GM12874 (cell line): ENCODE results near the gene RNF121.

Source experiments
- TF ChIP-seq, protein P1 (sequence below): IDR thresholded peaks from 2 replicates; pipeline ENCODE4 v1.5.1; 2011; ENCODE audit warnings: low read depth, mild to moderate bottlenecking, control low read depth, low read length, moderate library complexity; ENCODE audit not compliant: insufficient read depth

Gene RNF121

DNA sequence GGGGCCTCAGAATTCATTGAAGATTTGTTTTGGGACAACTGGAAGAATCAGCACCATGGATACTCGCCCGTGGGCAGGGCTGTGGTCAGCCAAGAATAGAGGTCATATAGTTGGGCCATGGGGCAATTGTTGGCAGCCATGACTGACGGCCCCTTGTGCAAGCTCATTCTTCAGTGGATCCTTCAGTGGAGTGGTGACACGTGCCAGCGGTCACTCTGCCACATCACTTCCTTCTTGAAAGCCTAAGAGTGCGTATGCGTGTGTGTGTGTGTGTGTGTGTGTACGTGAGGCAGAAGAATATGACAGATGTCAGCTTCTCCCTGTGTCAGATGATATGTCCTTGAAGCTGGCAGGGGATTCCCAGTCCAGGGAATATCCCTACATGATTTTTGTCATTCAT, 68.1 kb downstream of the RNF121 start:
- TF ChIP-seq, protein P1, sequence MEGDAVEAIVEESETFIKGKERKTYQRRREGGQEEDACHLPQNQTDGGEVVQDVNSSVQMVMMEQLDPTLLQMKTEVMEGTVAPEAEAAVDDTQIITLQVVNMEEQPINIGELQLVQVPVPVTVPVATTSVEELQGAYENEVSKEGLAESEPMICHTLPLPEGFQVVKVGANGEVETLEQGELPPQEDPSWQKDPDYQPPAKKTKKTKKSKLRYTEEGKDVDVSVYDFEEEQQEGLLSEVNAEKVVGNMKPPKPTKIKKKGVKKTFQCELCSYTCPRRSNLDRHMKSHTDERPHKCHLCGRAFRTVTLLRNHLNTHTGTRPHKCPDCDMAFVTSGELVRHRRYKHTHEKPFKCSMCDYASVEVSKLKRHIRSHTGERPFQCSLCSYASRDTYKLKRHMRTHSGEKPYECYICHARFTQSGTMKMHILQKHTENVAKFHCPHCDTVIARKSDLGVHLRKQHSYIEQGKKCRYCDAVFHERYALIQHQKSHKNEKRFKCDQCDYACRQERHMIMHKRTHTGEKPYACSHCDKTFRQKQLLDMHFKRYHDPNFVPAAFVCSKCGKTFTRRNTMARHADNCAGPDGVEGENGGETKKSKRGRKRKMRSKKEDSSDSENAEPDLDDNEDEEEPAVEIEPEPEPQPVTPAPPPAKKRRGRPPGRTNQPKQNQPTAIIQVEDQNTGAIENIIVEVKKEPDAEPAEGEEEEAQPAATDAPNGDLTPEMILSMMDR, result no peak

DNA sequence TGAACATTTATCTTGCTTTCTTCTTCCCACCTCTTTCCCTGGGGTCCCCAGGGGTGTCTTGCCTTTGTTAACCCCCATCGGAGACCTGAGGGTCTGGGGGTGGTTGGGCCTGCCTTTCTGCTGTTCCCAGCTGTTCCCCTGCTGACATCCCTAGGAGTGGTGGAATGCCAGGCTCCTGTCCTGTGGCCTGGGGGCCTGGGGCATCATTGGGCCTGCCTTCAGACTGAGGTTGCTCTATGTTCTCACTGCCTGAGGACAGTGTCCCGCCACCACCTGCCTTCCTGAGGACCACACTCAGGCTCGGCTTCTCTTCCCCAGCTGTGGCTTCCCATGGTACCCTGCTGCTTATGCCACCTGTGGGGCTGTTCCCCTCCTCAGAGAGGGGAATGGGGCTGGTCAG, 68.7 kb downstream of the RNF121 start:
- TF ChIP-seq, protein P1, result no peak

DNA sequence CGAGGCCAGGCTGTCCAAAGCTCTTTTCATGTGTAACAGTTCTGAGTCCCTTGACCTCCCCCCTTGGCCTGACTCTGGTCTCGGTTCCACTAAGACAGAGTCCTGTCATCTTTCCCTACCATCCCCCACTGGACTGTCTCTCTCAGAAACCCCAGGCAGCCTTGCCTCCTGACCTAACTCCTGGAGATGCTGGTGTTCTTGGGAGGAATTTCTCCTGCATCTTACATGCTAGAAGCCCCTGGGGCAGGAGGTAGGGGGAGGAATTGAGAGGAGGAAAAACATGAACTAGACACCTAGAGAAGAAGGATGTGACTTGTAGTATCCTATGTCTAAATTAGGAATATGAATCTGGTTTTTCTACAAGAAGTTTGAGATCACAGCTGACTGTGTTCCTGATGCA, 69.2 kb downstream of the RNF121 start:
- TF ChIP-seq, protein P1, result no peak

DNA sequence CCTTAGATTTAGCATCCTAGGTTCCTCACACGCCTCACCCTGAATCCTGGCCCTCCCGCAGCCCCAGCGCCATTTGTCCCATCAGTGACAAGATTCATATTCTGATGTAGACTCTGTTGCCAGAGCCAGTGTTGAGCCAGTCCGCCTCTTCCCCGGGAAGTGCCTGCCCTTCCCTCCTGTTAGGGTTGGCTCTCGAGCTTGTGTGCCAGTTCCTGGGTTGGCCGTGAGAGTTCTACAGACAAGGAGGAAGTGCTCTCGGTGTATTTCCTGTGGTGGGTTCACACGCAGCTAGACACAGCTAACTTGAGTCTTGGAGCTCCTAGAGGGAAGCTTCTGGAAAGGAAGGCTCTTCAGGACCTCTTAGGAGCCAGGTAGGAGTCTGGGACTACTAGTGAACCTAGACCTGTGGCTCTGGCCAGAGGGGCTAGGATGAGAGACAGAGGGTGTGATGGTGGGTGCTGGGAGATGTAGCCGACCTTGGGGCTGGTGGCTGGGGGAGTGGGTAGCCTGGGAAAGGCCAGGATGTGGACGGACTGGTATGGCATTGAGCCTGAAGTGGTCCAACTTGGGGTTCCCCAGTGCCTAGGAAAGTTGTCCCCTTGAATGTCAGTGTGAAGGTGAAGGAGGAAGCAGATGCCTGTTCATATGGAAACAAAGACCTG, 69.9 kb downstream of the RNF121 start, which contains the start of gene IL18BP:
Gene IL18BP (plus strand): TSS at position 261 of the 662 bp plus-strand sequence. CDS start 1,076 bp downstream, outside the sequence.
- TF ChIP-seq, protein P1, result no peak

DNA sequence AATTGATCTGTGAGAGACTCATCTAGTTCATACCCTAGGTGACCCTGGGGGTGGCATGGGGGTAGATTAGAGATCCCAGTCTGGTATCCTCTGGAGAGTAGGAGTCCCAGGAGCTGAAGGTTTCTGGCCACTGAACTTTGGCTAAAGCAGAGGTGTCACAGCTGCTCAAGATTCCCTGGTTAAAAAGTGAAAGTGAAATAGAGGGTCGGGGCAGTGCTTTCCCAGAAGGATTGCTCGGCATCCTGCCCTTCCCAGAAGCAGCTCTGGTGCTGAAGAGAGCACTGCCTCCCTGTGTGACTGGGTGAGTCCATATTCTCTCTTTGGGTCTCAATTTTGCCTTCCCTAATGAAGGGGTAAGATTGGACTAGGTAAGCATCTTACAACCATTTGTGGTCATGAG, 70.5 kb downstream of the RNF121 start:
- TF ChIP-seq, protein P1, result no peak

DNA sequence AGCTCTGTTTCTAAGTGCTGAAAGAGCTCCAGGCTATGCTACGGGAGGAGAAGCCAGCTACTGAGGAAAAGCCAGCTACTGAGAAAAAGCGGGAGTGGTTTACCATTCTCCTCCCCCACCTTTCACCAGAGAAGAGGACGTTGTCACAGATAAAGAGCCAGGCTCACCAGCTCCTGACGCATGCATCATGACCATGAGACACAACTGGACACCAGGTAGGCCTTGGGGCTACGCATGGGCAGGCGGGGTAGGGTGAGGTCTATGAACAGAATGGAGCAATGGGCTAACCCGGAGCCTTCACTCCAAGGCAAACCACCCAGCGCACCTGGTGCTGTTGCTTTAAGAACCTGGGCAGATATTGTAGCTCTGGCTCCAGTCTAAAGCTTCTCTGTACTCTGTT, 71.0 kb downstream of the RNF121 start:
- TF ChIP-seq, protein P1, result no peak

DNA sequence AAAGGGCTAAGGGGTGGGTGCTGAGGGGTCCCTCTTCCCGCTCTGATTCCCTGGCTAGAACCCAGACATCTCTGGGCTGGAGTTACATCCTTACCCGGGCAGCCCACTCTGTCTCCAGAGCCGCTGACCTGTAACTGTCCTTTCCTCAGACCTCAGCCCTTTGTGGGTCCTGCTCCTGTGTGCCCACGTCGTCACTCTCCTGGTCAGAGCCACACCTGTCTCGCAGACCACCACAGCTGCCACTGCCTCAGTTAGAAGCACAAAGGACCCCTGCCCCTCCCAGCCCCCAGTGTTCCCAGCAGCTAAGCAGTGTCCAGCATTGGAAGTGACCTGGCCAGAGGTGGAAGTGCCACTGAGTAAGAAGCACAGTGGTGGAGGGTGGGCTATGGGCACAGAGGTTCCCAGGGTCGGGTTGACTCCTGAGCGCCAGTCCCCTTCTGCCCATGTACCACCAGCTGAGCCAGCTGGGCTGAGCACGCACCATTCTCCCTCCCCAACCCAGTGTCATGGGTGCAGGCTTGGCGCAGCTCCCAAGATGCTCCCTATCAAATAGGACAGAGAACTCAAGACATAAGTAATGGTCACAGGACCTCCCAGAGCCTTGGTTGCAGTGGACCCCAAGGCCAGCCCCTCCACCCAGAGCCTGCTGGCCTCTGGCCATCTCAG, 71.5 kb downstream of the RNF121 start:
- TF ChIP-seq, protein P1, result no peak
